GM12801 (cell line): Measurements from ENCODE around the gene C16orf95.

Experiments
- TF ChIP-seq, protein P1 (sequence below): IDR thresholded peaks from one replicate; pipeline ENCODE4 v1.5.1; 2011; ENCODE audit warnings: control low read depth; ENCODE audit not compliant: insufficient read length; ENCODE audit errors: extremely low read depth

Gene C16orf95

GRCh38 chr16:87295661-87296531 lies 21.3 kb downstream of the C16orf95 start:
- TF ChIP-seq, protein P1, sequence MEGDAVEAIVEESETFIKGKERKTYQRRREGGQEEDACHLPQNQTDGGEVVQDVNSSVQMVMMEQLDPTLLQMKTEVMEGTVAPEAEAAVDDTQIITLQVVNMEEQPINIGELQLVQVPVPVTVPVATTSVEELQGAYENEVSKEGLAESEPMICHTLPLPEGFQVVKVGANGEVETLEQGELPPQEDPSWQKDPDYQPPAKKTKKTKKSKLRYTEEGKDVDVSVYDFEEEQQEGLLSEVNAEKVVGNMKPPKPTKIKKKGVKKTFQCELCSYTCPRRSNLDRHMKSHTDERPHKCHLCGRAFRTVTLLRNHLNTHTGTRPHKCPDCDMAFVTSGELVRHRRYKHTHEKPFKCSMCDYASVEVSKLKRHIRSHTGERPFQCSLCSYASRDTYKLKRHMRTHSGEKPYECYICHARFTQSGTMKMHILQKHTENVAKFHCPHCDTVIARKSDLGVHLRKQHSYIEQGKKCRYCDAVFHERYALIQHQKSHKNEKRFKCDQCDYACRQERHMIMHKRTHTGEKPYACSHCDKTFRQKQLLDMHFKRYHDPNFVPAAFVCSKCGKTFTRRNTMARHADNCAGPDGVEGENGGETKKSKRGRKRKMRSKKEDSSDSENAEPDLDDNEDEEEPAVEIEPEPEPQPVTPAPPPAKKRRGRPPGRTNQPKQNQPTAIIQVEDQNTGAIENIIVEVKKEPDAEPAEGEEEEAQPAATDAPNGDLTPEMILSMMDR: no peak

DNA sequence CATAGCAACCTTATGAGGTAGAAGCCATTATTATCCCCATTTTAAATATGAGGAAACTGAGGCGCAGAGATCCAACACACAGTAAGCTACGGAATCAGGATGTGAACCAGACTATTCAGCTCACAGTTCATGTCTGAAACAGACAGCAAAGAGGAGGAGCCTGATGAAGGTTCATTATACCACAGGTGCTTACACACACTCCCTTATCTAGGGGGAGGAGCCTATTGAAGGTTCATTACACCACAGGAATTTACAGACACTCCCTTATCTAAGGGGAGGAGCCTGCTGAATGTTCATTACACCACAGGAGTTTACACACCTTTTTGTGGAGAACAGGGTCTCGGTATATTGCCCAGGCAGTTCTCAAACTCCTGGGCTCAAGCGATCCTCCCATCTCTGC lies 21.9 kb downstream of the C16orf95 start:
- TF ChIP-seq, protein P1: no peak

GRCh38 chr16:87293990-87294389 lies 23.2 kb downstream of the C16orf95 start:
- TF ChIP-seq, protein P1: no peak

DNA sequence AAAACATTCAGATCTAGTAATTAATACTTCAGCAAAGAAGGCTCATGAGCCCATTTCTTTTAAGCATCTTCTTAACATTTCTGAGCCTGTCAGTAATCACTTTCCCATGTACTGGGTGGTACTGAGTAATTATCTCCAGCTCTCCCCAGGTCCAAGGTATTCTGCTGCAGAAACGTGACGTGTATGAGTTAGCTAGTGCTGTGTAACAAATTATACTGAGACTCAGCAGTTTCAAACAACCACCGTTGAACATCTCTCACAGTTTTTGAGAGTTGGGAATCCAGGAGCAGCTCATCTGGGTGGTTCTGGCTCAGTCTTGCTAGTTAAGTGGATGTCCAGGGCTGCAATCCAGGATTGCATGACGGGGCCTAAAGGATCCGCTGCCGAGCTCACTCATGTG lies 25.2 kb downstream of the C16orf95 start:
- TF ChIP-seq, protein P1: no peak

- TF ChIP-seq, protein P1: no peak
These were observed 28.3 kb downstream of the C16orf95 start for GRCh38 chr16:87288753-87289362.

- TF ChIP-seq, protein P1: no peak
These were observed 30.2 kb downstream of the C16orf95 start for GRCh38 chr16:87286839-87287626.

- TF ChIP-seq, protein P1: no peak
These were observed 33.0 kb downstream of the C16orf95 start for GRCh38 chr16:87284183-87284582.
